ENCODE data around the gene CYB561. TPM values are rescaled to one million over a fixed set of nuclear protein-coding genes. Genes with fewer than 3 reads are reported as not detected.

The CYB561 gene
- total and polyA plus RNA-seq, 9 of the 15 experiments (the other 6 are each of a cell fraction or from before 2014, with no cell fraction given), result 4.0 to 30.8 (median 17.4) TPM

GRCh38 chr17:63446753-63447470, 806 bp upstream of the CYB561 start (continued):
- TF ChIP-seq MTA1 (IDR thresholded peaks at IDR 0.05; ENCODE audit: borderline replicate concordance), result no peak
- TF ChIP-seq HDAC1 (IDR thresholded peaks at IDR 0.05), result peak in 1 of 2 experiments; percentile 19; a peak in 1 of 4 replicates
- TF ChIP-seq XRCC4 (IDR thresholded peaks at IDR 0.05; ENCODE audit: extremely low read depth, insufficient read depth, insufficient read length), result no peak
- no peak for TF ChIP-seq HOXB6 (CRISPR knock-in tag; IDR thresholded peaks at IDR 0.05; ENCODE audit: borderline replicate concordance)
- no peak for TF ChIP-seq MEIS2 (IDR thresholded peaks at IDR 0.05; ENCODE audit: partially characterized antibody)
- TF ChIP-seq THAP12 (CRISPR knock-in tag; IDR thresholded peaks at IDR 0.05), result no peak
- no peak for TF ChIP-seq ZBTB34 (CRISPR knock-in tag; IDR thresholded peaks at IDR 0.05)
- no peak for TF ChIP-seq PHB (CRISPR knock-in tag; IDR thresholded peaks at IDR 0.05)
- no peak for TF ChIP-seq KLF16 (IDR thresholded peaks at IDR 0.05)
- 0 out of 4 replicates have a peak, but pooled peaks of 1 of the 2 experiments have one; percentile 68 for TF ChIP-seq ZNF639 (CRISPR knock-in tag; conservative IDR thresholded peaks at IDR 0.05 in 1 of 2, IDR thresholded peaks at IDR 0.05 in 1 of 2)
- TF ChIP-seq KAT8 (IDR thresholded peaks at IDR 0.05; ENCODE audit: low read depth), result no peak
- TF ChIP-seq PHB2 (IDR thresholded peaks at IDR 0.05; ENCODE audit: low read depth), result no peak
- no peak for TF ChIP-seq BHLHE40 (IDR thresholded peaks at IDR 0.05; ENCODE audit: low read length)
- TF ChIP-seq EHMT2 (IDR thresholded peaks at IDR 0.05), result no peak
- no peak for TF ChIP-seq SRSF7 (optimal IDR thresholded peaks at IDR 0.05; ENCODE audit: low read depth, low read length)
- TF ChIP-seq MNT (conservative IDR thresholded peaks at IDR 0.05), result no peak; a peak in 2 of 4 replicates
- TF ChIP-seq, protein P1, sequence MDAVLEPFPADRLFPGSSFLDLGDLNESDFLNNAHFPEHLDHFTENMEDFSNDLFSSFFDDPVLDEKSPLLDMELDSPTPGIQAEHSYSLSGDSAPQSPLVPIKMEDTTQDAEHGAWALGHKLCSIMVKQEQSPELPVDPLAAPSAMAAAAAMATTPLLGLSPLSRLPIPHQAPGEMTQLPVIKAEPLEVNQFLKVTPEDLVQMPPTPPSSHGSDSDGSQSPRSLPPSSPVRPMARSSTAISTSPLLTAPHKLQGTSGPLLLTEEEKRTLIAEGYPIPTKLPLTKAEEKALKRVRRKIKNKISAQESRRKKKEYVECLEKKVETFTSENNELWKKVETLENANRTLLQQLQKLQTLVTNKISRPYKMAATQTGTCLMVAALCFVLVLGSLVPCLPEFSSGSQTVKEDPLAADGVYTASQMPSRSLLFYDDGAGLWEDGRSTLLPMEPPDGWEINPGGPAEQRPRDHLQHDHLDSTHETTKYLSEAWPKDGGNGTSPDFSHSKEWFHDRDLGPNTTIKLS (IDR thresholded peaks at IDR 0.05; ENCODE audit: borderline replicate concordance, low read depth), result no peak
- TF ChIP-seq FOXJ3 (CRISPR knock-in tag; IDR thresholded peaks at IDR 0.05), result no peak
- TF ChIP-seq TAF9B (IDR thresholded peaks at IDR 0.05; ENCODE audit: partially characterized antibody), result no peak
